Liver (tissue), 3 donors: Measurements from ENCODE around the gene RORC.

Experiments
- FOXA1 ChIP-seq: IDR thresholded peaks from 2 replicates; pipeline ENCODE4 v1.6.1; 2016; ENCODE audit warnings: antibody characterized with exemption
- REST ChIP-seq: IDR thresholded peaks from 2 replicates; pipeline ENCODE4 v1.6.1; 2016; ENCODE audit warnings: antibody characterized with exemption, mild to moderate bottlenecking
- SP1 ChIP-seq: IDR thresholded peaks from 2 replicates; pipeline ENCODE4 v1.6.1; 2018; ENCODE audit warnings: antibody characterized with exemption, mild to moderate bottlenecking
- TF ChIP-seq, protein P1 (sequence below): IDR thresholded peaks from 2 replicates; pipeline ENCODE4 v1.6.1; 2016; ENCODE audit warnings: antibody characterized with exemption
- TF ChIP-seq, protein P2 (sequence below): fragments of 150-350 bp; IDR thresholded peaks from 2 replicates; pipeline ENCODE4 v1.5.1; 2017; ENCODE audit warnings: improper control_type of control experiment, low read depth, low read length; ENCODE audit not compliant: missing input control
- donor health status: healthy.
- donor health status: healthy.

GRCh38 chr1:151814971-151815545, 16.5 kb downstream of the RORC start:
- TF ChIP-seq, protein P1, sequence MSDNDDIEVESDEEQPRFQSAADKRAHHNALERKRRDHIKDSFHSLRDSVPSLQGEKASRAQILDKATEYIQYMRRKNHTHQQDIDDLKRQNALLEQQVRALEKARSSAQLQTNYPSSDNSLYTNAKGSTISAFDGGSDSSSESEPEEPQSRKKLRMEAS = no peak
- TF ChIP-seq, protein P2, sequence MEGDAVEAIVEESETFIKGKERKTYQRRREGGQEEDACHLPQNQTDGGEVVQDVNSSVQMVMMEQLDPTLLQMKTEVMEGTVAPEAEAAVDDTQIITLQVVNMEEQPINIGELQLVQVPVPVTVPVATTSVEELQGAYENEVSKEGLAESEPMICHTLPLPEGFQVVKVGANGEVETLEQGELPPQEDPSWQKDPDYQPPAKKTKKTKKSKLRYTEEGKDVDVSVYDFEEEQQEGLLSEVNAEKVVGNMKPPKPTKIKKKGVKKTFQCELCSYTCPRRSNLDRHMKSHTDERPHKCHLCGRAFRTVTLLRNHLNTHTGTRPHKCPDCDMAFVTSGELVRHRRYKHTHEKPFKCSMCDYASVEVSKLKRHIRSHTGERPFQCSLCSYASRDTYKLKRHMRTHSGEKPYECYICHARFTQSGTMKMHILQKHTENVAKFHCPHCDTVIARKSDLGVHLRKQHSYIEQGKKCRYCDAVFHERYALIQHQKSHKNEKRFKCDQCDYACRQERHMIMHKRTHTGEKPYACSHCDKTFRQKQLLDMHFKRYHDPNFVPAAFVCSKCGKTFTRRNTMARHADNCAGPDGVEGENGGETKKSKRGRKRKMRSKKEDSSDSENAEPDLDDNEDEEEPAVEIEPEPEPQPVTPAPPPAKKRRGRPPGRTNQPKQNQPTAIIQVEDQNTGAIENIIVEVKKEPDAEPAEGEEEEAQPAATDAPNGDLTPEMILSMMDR = no peak
- no peak for TF ChIP-seq FOXA1
- no peak for TF ChIP-seq SP1
- TF ChIP-seq REST = no peak
